Measurements from ENCODE around the gene LIN7C. TPM values are rescaled to one million over a fixed set of nuclear protein-coding genes. Genes with fewer than 3 reads are reported as not detected.
"Not testable (repeated sequence)": the region's sequence is repeated elsewhere in the genome, so short reads cannot be mapped to it uniquely, and the experiment has no call there.

LIN7C gene
- total RNA-seq, 4 donors from 2014 or later, result 29.2 to 35.6 (median 34.5) TPM

DNA sequence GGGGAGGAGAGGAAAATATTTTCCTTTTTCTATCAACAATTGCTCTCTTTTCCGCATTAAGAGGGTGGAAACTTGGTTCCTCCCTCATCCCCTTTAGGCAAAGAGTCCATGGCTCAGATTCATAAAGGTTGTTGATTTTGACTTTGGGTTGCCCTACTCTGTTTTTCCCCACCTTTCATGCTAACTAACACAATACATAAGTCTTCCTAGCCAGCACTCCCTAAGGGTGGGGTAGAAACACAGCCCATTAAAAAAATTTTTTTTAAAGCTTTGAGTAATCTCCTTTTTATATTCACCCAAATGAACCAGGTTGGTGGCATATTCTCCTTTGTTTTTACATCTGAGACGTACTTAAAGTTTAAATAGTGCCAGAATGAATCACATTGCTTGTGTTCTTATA lies 20.0 kb upstream of the LIN7C start:
- no peak overlapping the region for H3K4me3 ChIP-seq (ENCODE audit: low read depth, poor library complexity, severe bottlenecking)
- TF ChIP-seq, protein P1, sequence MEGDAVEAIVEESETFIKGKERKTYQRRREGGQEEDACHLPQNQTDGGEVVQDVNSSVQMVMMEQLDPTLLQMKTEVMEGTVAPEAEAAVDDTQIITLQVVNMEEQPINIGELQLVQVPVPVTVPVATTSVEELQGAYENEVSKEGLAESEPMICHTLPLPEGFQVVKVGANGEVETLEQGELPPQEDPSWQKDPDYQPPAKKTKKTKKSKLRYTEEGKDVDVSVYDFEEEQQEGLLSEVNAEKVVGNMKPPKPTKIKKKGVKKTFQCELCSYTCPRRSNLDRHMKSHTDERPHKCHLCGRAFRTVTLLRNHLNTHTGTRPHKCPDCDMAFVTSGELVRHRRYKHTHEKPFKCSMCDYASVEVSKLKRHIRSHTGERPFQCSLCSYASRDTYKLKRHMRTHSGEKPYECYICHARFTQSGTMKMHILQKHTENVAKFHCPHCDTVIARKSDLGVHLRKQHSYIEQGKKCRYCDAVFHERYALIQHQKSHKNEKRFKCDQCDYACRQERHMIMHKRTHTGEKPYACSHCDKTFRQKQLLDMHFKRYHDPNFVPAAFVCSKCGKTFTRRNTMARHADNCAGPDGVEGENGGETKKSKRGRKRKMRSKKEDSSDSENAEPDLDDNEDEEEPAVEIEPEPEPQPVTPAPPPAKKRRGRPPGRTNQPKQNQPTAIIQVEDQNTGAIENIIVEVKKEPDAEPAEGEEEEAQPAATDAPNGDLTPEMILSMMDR (IDR thresholded peaks at IDR 0.05), result no peak
- TF ChIP-seq POLR2A (IDR thresholded peaks at IDR 0.05), result no peak
- no peak for DNase-seq (ENCODE audit: low spot score in 2 of 2)
- WGBS, 2 donors, result 50 to 58% methylated on average over 2 of the region's 2 CpGs
- intact Hi-C loops (cut with DNase I; ENCODE audit: low total_unique reads), result no loop called here

DNA sequence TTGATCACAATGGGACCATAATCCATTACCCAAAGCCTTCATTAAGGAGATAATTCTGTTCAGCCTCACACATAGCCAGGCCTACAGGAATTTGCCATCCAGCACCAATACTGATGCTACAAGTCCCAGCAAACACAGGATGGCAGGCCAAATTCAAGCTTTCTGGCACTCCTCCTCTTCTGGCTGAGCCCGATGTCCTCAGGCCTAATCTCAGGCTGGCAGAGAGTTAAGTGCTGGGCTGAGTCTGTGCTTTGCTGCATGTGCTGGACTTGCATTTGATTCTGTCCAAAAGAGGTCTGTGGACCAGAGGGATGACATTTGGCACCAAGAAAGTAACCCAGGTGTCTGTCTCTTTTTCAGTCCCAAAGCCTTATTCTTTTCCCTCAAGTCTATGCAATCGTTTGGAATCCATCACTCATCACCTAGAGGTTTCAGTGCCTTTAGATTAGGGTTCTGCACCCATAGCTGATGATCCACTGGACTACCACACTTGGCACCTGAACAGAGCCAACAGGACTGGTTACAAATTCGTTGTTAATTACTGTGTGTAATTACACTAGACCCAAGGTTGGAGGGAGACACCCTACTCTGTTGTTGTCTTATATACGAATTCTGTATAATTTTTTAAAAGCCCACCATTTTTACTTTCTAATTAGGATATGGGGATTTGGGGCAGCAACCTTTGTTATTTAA lies 19.4 kb upstream of the LIN7C start:
- intact Hi-C loops (cut with DNase I; ENCODE audit: low total_unique reads), result no loop called here
- peak in 1 of 2 donors; percentile 36 for DNase-seq (ENCODE audit: low spot score in 2 of 2)
- 45 to 55% methylated on average over 4 of the region's 4 CpGs for WGBS, 2 donors
- H3K4me3 ChIP-seq (ENCODE audit: low read depth, poor library complexity, severe bottlenecking), result no peak overlapping the region
- TF ChIP-seq, protein P1 (IDR thresholded peaks at IDR 0.05), result no peak
- no peak for TF ChIP-seq POLR2A (IDR thresholded peaks at IDR 0.05)

DNA sequence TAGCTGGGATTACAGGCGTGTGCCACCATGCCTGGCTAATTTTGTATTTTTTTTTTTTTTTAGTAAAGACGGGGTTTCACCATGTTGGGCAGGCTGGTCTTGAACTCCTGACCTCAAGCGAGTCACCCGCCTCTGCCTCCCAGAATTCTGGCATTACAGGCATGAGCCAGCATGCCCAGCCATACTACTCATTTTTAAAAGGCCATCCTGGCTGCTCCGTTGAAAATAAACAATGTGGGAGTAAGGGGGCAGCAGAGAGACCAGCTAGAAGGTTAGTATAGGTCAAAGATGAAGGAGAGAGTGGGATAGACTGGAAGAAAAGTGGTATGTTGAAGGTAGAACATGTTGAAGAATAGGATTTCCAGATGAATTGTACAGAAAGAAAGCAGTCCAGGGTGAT lies 17.6 kb upstream of the LIN7C start:
- intact Hi-C loops (cut with DNase I; ENCODE audit: low total_unique reads), result no loop called here
- TF ChIP-seq POLR2A (IDR thresholded peaks at IDR 0.05), result no peak
- TF ChIP-seq, protein P1 (IDR thresholded peaks at IDR 0.05), result no peak
- no peak for DNase-seq (ENCODE audit: low spot score in 2 of 2)
- 49 to 63% methylated on average over 5 of the region's 5 CpGs for WGBS, 2 donors
- H3K4me3 ChIP-seq (ENCODE audit: low read depth, poor library complexity, severe bottlenecking), result no peak overlapping the region

DNA sequence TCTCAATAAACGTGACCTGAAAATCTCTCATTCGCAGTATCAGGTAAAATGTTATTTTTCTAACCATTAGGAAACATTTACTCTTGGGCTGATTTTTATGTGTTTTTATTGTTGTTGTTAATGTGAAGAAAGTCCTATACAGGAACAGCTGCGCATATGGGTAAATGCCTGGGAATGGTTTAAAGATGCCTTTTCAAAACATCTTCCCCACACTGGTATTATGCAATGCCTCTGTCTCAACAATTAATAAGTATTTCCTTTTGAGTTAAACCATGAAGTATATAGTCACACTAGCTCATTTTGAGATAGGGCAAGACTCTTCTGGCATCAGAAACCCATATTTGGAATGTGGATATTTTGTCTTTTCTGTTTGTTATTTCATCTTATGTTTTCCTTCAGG lies 13.7 kb upstream of the LIN7C start:
- no peak for TF ChIP-seq POLR2A (IDR thresholded peaks at IDR 0.05)
- TF ChIP-seq, protein P1 (IDR thresholded peaks at IDR 0.05), result no peak
- no peak overlapping the region for H3K4me3 ChIP-seq (ENCODE audit: low read depth, poor library complexity, severe bottlenecking)
- intact Hi-C loops (cut with DNase I; ENCODE audit: low total_unique reads), result no loop called here
- no peak for DNase-seq (ENCODE audit: low spot score in 2 of 2)
- 85 to 90% methylated on average over 3 of the region's 3 CpGs for WGBS, 2 donors

DNA sequence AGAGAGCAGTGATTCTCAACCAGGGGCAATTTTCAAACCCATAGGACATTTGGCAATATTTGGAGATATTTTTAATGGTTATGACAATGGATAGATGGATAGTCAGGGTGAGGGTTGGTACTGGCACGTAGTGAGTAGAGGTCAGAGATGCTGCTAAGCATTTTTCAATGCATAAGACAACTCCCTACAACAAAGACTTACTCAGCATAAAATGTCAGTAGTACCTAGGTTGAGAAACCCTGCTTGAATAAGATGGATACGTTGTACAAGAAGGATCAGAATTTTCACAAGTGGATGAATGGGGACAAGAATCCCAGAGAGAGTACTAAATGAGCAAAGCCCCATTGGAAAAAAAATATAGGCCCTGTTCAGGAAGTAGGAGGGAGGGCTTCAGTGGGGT lies 11.9 kb upstream of the LIN7C start:
- no peak overlapping the region for H3K4me3 ChIP-seq (ENCODE audit: low read depth, poor library complexity, severe bottlenecking)
- intact Hi-C loops (cut with DNase I; ENCODE audit: low total_unique reads), result no loop called here
- WGBS, 2 donors, result 81 to 85% methylated on average over 2 of the region's 2 CpGs
- no peak for DNase-seq (ENCODE audit: low spot score in 2 of 2)
- TF ChIP-seq, protein P1 (IDR thresholded peaks at IDR 0.05), result no peak
- no peak for TF ChIP-seq POLR2A (IDR thresholded peaks at IDR 0.05)

DNA sequence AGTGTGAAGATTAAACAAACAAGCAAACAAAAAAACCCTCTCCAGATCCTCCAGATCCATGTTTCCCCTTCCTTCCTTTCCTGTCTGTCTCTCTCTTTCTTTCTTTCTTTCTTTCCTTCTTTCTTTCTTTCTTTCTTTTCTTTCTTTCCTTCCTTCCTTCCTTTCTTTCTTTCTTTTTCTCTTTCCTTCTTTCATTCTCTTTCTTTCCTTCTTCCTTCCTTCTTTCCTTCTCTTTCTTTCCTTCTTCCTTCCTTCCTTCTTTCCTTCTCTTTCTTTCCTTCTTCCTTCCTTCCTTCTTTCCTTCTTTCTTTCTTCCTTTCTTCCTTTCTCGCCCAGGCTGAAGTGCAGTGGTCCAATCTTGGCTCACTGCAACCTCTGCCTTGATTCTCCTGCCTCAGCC lies 10.9 kb upstream of the LIN7C start:
- DNase-seq (ENCODE audit: low spot score in 2 of 2); H3K4me3 ChIP-seq (ENCODE audit: low read depth, poor library complexity, severe bottlenecking); intact Hi-C loops (cut with DNase I; ENCODE audit: low total_unique reads): not testable (repeated sequence)
- 88 to 89% methylated on average over 1 of the region's 1 CpG for WGBS, 2 donors
